IPS-NIHi7 (cell line): ENCODE results near the gene LRRC3B.

ENCODE experiments used
- DNase-seq: peaks from one replicate; pipeline ENCODE4 v3.0.0; 2012; ENCODE audit warnings: mixed read lengths; ENCODE audit errors: extremely low spot score

Gene LRRC3B

DNA sequence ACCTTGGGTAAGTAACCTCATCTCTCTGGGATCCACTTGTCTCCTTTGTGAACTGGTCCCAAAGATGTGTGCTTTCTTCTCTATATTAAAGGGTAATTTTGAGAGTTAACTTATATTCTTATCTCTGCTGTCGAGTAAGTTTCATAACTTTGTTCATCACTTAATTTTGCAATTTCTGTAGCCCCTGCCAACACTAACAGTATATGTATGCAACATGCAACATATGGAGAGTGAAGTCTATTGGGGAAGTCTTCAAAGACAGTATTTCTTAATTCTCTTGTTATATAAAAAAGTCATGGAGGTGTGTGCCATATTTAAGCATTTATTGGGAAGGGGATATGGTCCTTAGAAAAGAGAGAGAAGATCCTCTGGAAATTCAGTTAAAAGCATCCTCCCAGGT, 85.9 kb downstream of the LRRC3B start:
- no peak for DNase-seq

DNA sequence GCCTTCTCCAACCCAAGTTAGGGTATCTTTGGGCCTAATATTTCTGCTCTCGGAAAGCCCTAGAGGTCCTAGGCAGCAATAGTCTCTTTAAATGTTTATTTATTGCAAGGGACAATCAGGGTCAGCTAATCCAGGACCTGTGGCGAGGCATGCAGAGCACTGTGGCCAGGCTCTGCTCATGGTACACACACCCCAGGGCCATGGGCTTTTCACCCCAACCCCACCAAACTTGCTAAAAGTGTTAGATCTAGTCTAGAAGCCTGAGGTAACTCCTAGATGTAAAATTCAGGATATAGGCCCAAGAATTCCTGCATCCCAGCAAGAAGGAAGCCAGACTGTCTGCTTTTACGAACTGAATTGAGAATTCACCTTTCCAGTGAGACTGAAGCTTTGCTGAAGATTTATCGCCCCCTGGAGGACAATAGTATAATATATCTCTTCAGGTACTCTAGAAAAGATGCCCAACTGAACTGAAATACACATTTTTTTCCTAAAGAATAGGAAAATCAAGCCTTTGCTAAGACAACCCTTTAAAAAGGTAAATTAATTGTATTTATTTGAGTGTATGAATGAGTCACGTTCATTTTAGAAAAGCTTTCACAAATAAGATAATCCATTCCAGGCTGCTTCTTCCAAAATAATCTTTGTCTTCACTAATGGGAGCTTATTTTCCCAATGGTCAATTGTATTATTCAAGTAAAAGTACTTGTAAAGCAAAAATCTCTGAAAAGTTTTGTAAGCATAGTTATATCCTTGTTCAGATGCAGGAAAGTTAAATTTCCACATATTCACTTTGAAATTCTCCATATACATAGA, 89.8 kb downstream of the LRRC3B start:
- DNase-seq = peak; percentile 72

DNA sequence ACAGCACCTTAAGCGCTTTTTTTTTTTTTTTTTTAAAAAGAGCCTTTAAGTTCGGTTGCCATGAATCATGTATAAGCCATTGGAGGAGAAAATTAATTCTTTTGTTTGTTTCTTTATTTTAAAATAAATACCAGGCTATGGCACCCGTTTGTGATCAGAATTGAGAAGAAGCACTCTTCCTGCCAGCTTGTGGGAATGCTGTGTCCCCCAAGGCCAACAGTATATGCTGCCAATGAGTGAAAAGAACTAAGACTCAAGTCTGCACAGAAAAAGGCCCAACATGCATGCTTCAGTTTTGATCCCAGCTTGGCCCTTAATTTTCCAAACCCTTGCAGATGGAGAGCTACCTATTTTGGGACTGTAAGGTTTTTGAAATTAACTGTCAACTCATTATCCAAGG, 90.5 kb downstream of the LRRC3B start:
- DNase-seq = no peak

- DNase-seq = no peak
These were observed 91.9 kb downstream of the LRRC3B start for GRCh38 chr3:26714485-26714884.

- no peak for DNase-seq
These were observed 92.9 kb downstream of the LRRC3B start for GRCh38 chr3:26715431-26715830.

GRCh38 chr3:26718315-26718714, 95.7 kb downstream of the LRRC3B start:
- DNase-seq = no peak

DNA sequence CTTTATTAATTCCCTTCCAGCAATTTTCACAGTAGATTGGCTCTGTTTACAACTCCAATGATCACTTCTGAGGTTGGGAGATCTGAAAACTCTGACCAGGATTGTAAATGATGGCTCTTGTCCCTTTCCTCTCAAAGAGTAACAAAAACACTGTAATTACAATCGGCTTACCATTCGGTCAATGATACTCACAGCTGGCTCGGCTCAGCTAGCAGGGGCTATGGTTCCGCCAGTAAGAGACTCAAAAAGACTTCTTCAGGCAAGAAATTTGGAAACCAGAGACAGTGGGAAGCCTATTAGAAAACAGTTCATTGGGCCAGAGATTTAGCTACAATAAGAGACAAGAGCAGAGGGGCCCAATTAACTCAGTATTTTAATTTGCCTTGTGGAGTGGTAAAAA, 96.6 kb downstream of the LRRC3B start:
- no peak for DNase-seq

- DNase-seq = no peak
These were observed 98.5 kb downstream of the LRRC3B start for GRCh38 chr3:26721047-26721446.

- DNase-seq = no peak
These were observed 109.3 kb downstream of the LRRC3B start for GRCh38 chr3:26731843-26732242.

GRCh38 chr3:26750263-26750662, 127.7 kb downstream of the LRRC3B start:
- no peak for DNase-seq

- DNase-seq = no peak
These were observed 129.9 kb downstream of the LRRC3B start for GRCh38 chr3:26752466-26752865.

- DNase-seq = no peak
These were observed 130.5 kb downstream of the LRRC3B start for GRCh38 chr3:26753095-26753494.

- DNase-seq = no peak
These were observed 135.4 kb downstream of the LRRC3B start for GRCh38 chr3:26757978-26758377.
